ENCODE data around the gene MCRIP1.

GRCh38 chr17:81858967-81859905 lies 26.1 kb upstream of the MCRIP1 start:
- TF ChIP-seq CTCF (IDR thresholded peaks at IDR 0.05) (no peak), POLR2AphosphoS5 (IDR thresholded peaks at IDR 0.05) (no peak), POLR2A (IDR thresholded peaks at IDR 0.05) (no peak), EP300 (IDR thresholded peaks at IDR 0.05; ENCODE audit: low read depth) (no peak)
